PC-9 (cell line): ENCODE data around the gene DNAJC2. TPM values are rescaled to one million over a fixed set of nuclear protein-coding genes. Genes with fewer than 3 reads are reported as not detected.

Experiments
- Bru-seq: library from RNA; stranded (reverse); fragments of 400-500 nt; gene quantifications from one replicate; lab custom pipeline; 2021; lab: Mats Ljungman, UMichigan
- BruChase-seq, 2 experiments: library from RNA; stranded (reverse); fragments of 400-500 nt; gene quantifications; one replicate each; lab custom pipeline; 2021; lab: Mats Ljungman, UMichigan
- BruUV-seq: library from RNA; stranded (reverse); fragments of 400-500 nt; replicated peaks from 2 replicates; lab custom pipeline; 2021; lab: Mats Ljungman, UMichigan
- CTCF ChIA-PET: fragments of 300-600 bp; sonication (Branson Sonifier 250); formaldehyde crosslinking; loops from one replicate; lab custom pipeline; 2022; ENCODE audit warnings: antibody characterized with exemption; lab: Charles Lee
- POLR2A ChIA-PET: fragments of 300-600 bp; sonication (Branson Sonifier 250); formaldehyde crosslinking; loops from one replicate; lab custom pipeline; 2022; ENCODE audit warnings: antibody characterized with exemption; ENCODE audit not compliant: unreplicated experiment; lab: Charles Lee
- DNase-seq, 2 experiments: peaks; one replicate each; pipeline versions ENCODE4 v3.0.0 to v3.0.0-alpha.2; 2015 to 2022; ENCODE audit warnings: mixed read lengths in 1 of 2
- H2AFZ ChIP-seq: fragments of 200-600 bp; sonication (generic); 2 replicates; pipeline ENCODE4 v1.8.1; 2017; ENCODE audit warnings: antibody characterized with exemption
- H3F3A ChIP-seq: fragments of 200-600 bp; sonication (generic); 2 replicates; pipeline ENCODE4 v1.8.1; 2017; ENCODE audit warnings: antibody characterized with exemption, mild to moderate bottlenecking, low read depth; ENCODE audit not compliant: insufficient read depth
- H3K27ac ChIP-seq: fragments of 200-600 bp; sonication (generic); 2 replicates; pipeline ENCODE4 v1.6.1; 2016; ENCODE audit warnings: mixed run types
- H3K27me3 ChIP-seq: fragments of 200-600 bp; sonication (generic); 2 replicates; pipeline ENCODE4 v1.6.1; 2016; ENCODE audit warnings: low read depth, mixed run types; ENCODE audit not compliant: insufficient read depth
- H3K36me3 ChIP-seq: fragments of 200-600 bp; sonication (generic); 2 replicates; pipeline ENCODE4 v1.6.1; 2016; ENCODE audit warnings: low read depth, mixed run types
- H3K4me1 ChIP-seq: fragments of 200-600 bp; sonication (generic); replicated peaks from 2 replicates; pipeline ENCODE4 v1.6.1; 2016; ENCODE audit warnings: mixed run types; ENCODE audit not compliant: insufficient read depth
- H3K4me2 ChIP-seq: fragments of 200-600 bp; sonication (generic); 2 replicates; pipeline ENCODE4 v1.6.1; 2017; ENCODE audit warnings: mixed run types
- H3K4me3 ChIP-seq: fragments of 200-600 bp; sonication (generic); 2 replicates; pipeline ENCODE4 v1.6.1; 2016; ENCODE audit warnings: mixed run types
- H3K79me2 ChIP-seq: fragments of 200-600 bp; sonication (generic); 2 replicates; pipeline ENCODE4 v1.6.1; 2017; ENCODE audit warnings: low read depth, mixed run types
- H3K9me2 ChIP-seq: fragments of 200-600 bp; sonication (generic); 2 replicates; pipeline ENCODE4 v1.8.1; 2017; ENCODE audit warnings: mild to moderate bottlenecking; ENCODE audit not compliant: insufficient read depth
- H3K9me3 ChIP-seq: fragments of 200-600 bp; sonication (generic); 2 replicates; pipeline ENCODE4 v1.8.1; 2016; ENCODE audit warnings: low read depth; ENCODE audit not compliant: insufficient read depth
- H4K20me1 ChIP-seq: fragments of 200-600 bp; sonication (generic); 2 replicates; pipeline ENCODE4 v1.8.1; 2017; ENCODE audit not compliant: insufficient read depth
- EZH2 ChIP-seq: fragments of 200-600 bp; sonication (generic); IDR thresholded peaks from 2 replicates; pipeline ENCODE4 v1.8.0; 2017; ENCODE audit warnings: antibody characterized with exemption, low read depth
- intact Hi-C: fragments of 100-400 bp; cut with micrococcal nuclease; formaldehyde crosslinking; loops from one replicate; pipeline ENCODE4 v1.10.0; 2022; ENCODE audit not compliant: unreplicated experiment
- long read RNA-seq: library from polyadenylated mRNA; stranded (forward); transcript quantifications from one replicate; pipeline ENCODE4 v2.0.0, GENCODE V29; 2022
- total RNA-seq: library from RNA; stranded (reverse); gene quantifications from 2 replicates; pipeline ENCODE4 v1.2.3, GENCODE V29; 2021
- TF ChIP-seq, protein P1 (sequence below): fragments of 200-600 bp; sonication (generic); conservative IDR thresholded peaks from 2 replicates; pipeline ENCODE4 v1.6.1; 2017; ENCODE audit warnings: mixed run types, antibody characterized with exemption, mild to moderate bottlenecking, moderate library complexity

DNAJC2 gene, protein sequence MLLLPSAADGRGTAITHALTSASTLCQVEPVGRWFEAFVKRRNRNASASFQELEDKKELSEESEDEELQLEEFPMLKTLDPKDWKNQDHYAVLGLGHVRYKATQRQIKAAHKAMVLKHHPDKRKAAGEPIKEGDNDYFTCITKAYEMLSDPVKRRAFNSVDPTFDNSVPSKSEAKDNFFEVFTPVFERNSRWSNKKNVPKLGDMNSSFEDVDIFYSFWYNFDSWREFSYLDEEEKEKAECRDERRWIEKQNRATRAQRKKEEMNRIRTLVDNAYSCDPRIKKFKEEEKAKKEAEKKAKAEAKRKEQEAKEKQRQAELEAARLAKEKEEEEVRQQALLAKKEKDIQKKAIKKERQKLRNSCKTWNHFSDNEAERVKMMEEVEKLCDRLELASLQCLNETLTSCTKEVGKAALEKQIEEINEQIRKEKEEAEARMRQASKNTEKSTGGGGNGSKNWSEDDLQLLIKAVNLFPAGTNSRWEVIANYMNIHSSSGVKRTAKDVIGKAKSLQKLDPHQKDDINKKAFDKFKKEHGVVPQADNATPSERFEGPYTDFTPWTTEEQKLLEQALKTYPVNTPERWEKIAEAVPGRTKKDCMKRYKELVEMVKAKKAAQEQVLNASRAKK
- total RNA-seq = 37.8 and 42.2 TPM in 2 replicates
- Bru-seq, nascent RNA = percentile 92 among the genes with signal in this experiment
- percentile 81 among the genes with signal in this experiment for BruChase-seq, experiment 1, labeled RNA remaining after a 2-hour chase
- BruChase-seq, experiment 2, labeled RNA remaining after a 6-hour chase = percentile 89 among the genes with signal in this experiment
- long read RNA-seq, transcript DNAJC2-203 (17 exons, 2,167 nt) = major isoform, 51 of 71 reads
- long read RNA-seq, partial matches to known transcripts = 9 of 71 reads
- long read RNA-seq, other reads (novel, unspliced or antisense) = 11 of 71 reads

DNA sequence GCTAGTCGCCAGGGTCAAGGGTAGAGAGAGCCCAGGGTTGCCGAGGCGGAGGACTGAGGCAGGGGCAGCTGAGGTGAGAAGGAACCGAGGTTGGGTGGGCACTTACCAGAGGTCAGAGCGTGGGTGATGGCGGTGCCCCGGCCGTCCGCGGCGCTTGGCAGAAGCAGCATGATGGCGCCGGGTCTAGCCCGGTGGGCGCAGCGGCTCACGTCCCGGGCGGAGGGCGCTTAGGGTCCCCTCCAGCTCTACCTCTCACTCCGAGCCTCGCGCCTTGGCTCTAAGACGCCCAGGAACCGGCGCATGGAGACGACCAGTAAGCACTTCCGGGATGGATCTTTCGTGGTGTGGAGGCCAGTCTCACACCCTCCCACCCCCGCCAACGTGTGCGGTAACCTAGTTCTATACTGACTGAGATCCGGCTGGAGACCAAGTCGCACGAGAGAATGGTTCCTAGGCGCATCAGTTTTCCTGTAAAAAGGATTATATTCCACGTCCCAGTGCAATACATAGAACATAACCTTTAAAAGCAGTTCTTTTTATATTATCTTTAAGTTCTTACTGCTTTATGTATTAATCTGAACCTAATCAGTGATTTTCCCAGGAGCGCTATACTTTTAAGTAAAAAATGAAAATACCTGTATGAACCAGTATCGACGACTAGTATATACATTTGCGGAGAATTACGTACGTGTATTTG lies at the start of gene DNAJC2:
TSS of gene DNAJC2 (minus strand) at position 315 of the 697 bp plus-strand sequence. CDS start at position 170, 145 bp downstream.
- Histone ChIP-seq H3F3A (peaks cover 4% of the 10 kb centered on the region), H3K27me3 (no peaks in the 10 kb centered on the region), H3K9me2 (no peaks in the 10 kb centered on the region), H3K36me3 (peaks cover 21% of the 10 kb centered on the region), H2AFZ (peak within 1 kb of the TSS; percentile 97), H3K4me1 (peaks cover 37% of the 10 kb centered on the region), H4K20me1 (peaks cover 22% of the 10 kb centered on the region), H3K4me2 (peak within 1 kb of the TSS; percentile 98), H3K79me2 (peaks cover 79% of the 10 kb centered on the region), H3K9me3 (no peaks in the 10 kb centered on the region), H3K27ac (peak within 1 kb of the TSS; percentile 76), H3K4me3 (peak within 1 kb of the TSS; percentile 95)
- ChIA-PET CTCF (no interaction called here), POLR2A (no interaction called here)
- intact Hi-C loops = loop anchor here (1.0 kb wide), 1 partner anchor 47 kb away; the partner anchor contains the start of gene PMPCB
- DNase-seq = peak; percentile 82 to 85
- no TSS peak for BruUV-seq
- no peak for TF ChIP-seq EZH2
- TF ChIP-seq, protein P1, sequence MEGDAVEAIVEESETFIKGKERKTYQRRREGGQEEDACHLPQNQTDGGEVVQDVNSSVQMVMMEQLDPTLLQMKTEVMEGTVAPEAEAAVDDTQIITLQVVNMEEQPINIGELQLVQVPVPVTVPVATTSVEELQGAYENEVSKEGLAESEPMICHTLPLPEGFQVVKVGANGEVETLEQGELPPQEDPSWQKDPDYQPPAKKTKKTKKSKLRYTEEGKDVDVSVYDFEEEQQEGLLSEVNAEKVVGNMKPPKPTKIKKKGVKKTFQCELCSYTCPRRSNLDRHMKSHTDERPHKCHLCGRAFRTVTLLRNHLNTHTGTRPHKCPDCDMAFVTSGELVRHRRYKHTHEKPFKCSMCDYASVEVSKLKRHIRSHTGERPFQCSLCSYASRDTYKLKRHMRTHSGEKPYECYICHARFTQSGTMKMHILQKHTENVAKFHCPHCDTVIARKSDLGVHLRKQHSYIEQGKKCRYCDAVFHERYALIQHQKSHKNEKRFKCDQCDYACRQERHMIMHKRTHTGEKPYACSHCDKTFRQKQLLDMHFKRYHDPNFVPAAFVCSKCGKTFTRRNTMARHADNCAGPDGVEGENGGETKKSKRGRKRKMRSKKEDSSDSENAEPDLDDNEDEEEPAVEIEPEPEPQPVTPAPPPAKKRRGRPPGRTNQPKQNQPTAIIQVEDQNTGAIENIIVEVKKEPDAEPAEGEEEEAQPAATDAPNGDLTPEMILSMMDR = no peak

DNA sequence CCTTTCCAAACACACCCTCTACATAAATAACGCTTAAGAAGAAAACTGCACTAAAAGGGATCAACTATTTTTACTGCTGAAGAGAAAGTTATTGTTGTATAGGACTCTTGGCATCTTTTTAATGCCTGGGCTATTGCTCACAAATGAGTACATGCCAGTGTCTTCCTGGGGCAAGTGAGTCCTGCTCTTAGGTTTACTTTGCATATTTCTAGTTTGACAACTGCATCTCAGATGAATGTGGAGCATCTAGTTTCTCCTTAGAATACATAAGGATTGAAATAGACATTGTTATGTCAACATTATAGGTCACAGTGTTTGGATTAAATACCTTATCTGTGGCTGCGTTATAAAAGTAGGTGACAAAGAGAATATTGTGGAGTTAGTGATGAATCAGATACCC lies 47.4 kb upstream of the DNAJC2 start:
- H3K4me2 ChIP-seq = no peak overlapping the region
- no peaks in the 10 kb centered on the region for H3K79me2 ChIP-seq
- no peak overlapping the region for H2AFZ ChIP-seq
- peaks cover 17% of the 10 kb centered on the region; the same call in 1 of the 2 replicates for H3K27me3 ChIP-seq
- intact Hi-C loops = no loop called here
- no peaks in the 10 kb centered on the region for H4K20me1 ChIP-seq
- H3K9me2 ChIP-seq = no peaks in the 10 kb centered on the region
- no peaks in the 10 kb centered on the region for H3K9me3 ChIP-seq
- H3K27ac ChIP-seq = no peak overlapping the region
- ChIA-PET CTCF (no interaction called here), POLR2A (no interaction called here)
- H3K4me1 ChIP-seq = no peaks in the 10 kb centered on the region
- TF ChIP-seq EZH2 = no peak
- TF ChIP-seq, protein P1 = no peak
- no peaks in the 10 kb centered on the region for H3K36me3 ChIP-seq
- peak in 1 of 2 experiments; percentile 54 for DNase-seq
- no TSS peak for BruUV-seq
- H3F3A ChIP-seq = no peaks in the 10 kb centered on the region
- no peak overlapping the region for H3K4me3 ChIP-seq

DNA sequence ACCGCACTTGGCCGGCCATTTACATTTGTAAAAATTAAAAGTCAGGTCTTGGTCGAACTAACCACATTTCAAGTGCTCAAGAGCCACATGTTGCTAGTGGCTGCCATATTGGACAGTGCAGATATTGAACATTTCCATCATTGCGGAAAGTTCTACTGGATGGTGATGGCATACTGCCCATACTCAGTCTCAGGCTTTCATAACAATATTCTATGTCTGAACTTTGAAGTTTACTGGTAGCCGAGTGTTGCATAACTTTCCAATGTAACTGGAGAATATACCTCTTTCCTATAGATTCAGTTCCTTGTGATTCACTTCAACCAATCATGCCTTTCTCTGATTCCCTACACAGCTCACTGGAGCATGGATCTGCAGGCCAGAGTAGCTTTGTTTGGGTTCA lies 46.6 kb upstream of the DNAJC2 start:
- BruUV-seq = no TSS peak
- CTCF ChIA-PET = no interaction called here

More for the DNA sequence above, 46.6 kb upstream of the DNAJC2 start:
- Histone ChIP-seq H3K79me2 (no peaks in the 10 kb centered on the region), H3K27me3 (peaks cover 17% of the 10 kb centered on the region; the same call in 1 of the 2 replicates), H3K27ac (no peak overlapping the region), H3K4me3 (no peak overlapping the region), H2AFZ (no peak overlapping the region), H3K9me2 (no peaks in the 10 kb centered on the region), H4K20me1 (no peaks in the 10 kb centered on the region), H3K4me2 (no peak overlapping the region), H3K36me3 (no peaks in the 10 kb centered on the region), H3K4me1 (no peaks in the 10 kb centered on the region), H3F3A (no peaks in the 10 kb centered on the region), H3K9me3 (no peaks in the 10 kb centered on the region)
- intact Hi-C loops = no loop called here
- POLR2A ChIA-PET = interaction anchor here (0.7 kb wide), 1 partner anchor 1393 kb away, joined by 3 read pairs; no protein-coding TSS in a partner anchor
- DNase-seq = no peak
- TF ChIP-seq, protein P1 = no peak
- TF ChIP-seq EZH2 = no peak
